ENCODE data around the gene OTUB2. TPM values are rescaled to one million over a fixed set of nuclear protein-coding genes. Genes with fewer than 3 reads are reported as not detected.

OTUB2 gene
- total RNA-seq, 1 donor from 2014 or later: 3.0 TPM

DNA sequence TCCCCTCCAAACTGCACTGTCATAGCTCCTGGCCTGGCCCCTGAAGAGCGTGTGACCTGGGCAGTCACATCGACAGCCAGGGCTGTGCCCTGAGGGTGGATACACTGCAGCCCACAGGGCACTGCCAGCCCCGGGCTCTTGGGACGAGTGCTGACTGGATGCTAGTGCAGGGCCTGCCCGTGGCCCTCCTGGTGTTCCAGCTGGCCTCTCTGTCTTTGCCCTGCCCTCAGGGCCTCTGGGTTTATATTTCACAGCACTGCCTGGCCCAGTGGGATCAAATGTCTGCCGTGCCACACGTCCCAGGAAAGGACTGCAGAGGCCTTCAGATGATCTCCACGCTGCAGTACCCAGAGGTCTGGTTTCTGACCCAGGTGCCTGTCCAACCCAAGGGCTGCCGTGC is 39.2 kb upstream of the OTUB2 start:
- TF ChIP-seq, protein P1, sequence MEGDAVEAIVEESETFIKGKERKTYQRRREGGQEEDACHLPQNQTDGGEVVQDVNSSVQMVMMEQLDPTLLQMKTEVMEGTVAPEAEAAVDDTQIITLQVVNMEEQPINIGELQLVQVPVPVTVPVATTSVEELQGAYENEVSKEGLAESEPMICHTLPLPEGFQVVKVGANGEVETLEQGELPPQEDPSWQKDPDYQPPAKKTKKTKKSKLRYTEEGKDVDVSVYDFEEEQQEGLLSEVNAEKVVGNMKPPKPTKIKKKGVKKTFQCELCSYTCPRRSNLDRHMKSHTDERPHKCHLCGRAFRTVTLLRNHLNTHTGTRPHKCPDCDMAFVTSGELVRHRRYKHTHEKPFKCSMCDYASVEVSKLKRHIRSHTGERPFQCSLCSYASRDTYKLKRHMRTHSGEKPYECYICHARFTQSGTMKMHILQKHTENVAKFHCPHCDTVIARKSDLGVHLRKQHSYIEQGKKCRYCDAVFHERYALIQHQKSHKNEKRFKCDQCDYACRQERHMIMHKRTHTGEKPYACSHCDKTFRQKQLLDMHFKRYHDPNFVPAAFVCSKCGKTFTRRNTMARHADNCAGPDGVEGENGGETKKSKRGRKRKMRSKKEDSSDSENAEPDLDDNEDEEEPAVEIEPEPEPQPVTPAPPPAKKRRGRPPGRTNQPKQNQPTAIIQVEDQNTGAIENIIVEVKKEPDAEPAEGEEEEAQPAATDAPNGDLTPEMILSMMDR (conservative IDR thresholded peaks at IDR 0.05): no peak
- H3K4me1 Mint-ChIP-seq (ENCODE audit: unreplicated experiment): no peaks in the 10 kb centered on the region
- no peaks in the 10 kb centered on the region for H3K36me3 Mint-ChIP-seq
- no peaks in the 10 kb centered on the region for H3K9me3 Mint-ChIP-seq
- H3K27ac Mint-ChIP-seq: no peak overlapping the region
- no peak overlapping the region for H3K4me3 Mint-ChIP-seq
- DNase-seq (ENCODE audit: extremely low spot score, unreplicated experiment): no peak
- H3K27me3 Mint-ChIP-seq: peaks cover 9% of the 10 kb centered on the region

DNA sequence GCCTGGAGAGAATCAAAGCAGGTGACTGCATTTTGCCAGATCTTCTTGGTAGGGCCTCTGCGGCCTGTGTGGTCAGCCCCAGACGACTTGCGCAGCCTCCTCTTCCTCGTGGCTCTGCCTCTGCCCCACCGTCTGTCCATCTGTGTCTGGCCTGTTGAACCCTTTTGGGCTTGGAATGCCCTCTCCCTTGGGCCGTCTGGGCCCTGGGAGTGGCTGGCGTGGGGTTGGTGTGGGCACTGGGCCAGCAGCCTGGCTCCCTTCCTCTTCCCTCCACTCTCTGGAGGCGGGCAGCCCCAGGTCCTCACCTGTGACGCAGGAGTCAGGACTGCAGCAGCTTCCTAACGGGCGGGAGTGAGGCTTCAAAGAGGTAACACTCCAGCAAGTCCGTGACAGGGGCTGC is 38.8 kb upstream of the OTUB2 start:
- Mint-ChIP-seq H3K4me3 (no peak overlapping the region), H3K27me3 (peaks cover 10% of the 10 kb centered on the region), H3K27ac (no peak overlapping the region), H3K9me3 (no peaks in the 10 kb centered on the region), H3K4me1 (ENCODE audit: unreplicated experiment) (no peaks in the 10 kb centered on the region), H3K36me3 (no peaks in the 10 kb centered on the region)
- TF ChIP-seq, protein P1 (conservative IDR thresholded peaks at IDR 0.05): no peak
- no peak for DNase-seq (ENCODE audit: extremely low spot score, unreplicated experiment)

DNA sequence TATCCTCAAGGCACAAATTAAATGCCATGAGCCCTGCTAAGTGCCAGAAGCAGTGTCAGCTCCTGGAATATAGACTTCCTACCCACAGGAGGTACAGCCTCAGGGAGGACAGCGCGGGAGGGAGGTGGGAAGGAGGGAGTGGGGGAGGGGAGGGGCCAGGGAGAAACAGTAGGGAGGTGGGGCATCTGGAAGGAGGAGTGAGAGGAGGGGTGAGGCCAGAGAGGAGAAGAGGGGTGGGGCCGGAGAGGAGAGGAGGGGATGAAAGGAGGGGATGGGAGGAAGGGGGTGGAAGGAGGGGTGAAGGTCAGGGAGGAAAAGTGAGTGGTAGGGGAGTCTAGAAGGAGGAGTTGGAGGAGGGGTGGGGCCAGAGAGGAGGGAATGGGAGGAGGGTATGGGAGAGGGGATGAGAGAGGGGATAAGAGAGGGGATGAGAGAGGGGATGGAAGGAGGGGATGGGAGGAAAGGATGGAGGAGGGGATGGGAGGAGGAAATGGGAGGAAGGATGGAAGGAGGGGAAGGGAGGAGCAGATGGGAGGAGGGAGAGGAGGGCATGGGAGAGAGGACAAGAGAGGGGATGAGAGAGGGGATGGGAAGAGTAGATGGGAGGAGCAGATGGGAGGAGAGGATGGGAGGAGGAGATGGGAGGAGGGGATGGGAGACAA is 38.2 kb upstream of the OTUB2 start:
- DNase-seq (ENCODE audit: extremely low spot score, unreplicated experiment): no peak
- Mint-ChIP-seq H3K27ac (no peak overlapping the region), H3K4me3 (no peak overlapping the region), H3K36me3 (no peaks in the 10 kb centered on the region), H3K27me3 (peaks cover 10% of the 10 kb centered on the region), H3K4me1 (ENCODE audit: unreplicated experiment) (no peaks in the 10 kb centered on the region), H3K9me3 (no peaks in the 10 kb centered on the region)
- TF ChIP-seq, protein P1 (conservative IDR thresholded peaks at IDR 0.05): no peak

DNA sequence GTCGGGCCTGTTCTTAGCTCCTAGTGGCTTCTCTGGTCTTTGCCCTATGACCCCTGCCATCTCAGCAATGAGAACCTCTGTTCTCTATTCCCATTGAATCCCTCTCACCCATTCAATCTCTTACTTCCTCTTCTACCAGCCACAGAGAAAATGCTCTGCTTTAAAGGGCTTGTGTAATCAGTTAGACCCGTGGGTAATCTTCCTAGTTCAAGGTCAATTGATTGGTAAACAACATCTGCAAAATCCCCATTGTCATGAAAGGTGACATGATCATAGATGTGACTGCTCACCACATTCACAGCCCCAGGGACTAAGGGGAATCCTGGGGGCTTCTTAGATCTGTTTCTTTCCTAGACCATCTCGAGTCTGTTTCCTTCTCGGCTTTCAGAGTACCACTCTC is 36.2 kb upstream of the OTUB2 start:
- H3K27ac Mint-ChIP-seq: no peak overlapping the region
- no peak overlapping the region for H3K4me3 Mint-ChIP-seq
- DNase-seq (ENCODE audit: extremely low spot score, unreplicated experiment): no peak
- H3K36me3 Mint-ChIP-seq: no peaks in the 10 kb centered on the region
- H3K9me3 Mint-ChIP-seq: no peaks in the 10 kb centered on the region
- TF ChIP-seq, protein P1 (conservative IDR thresholded peaks at IDR 0.05): no peak
- H3K27me3 Mint-ChIP-seq: peaks cover 10% of the 10 kb centered on the region
- H3K4me1 Mint-ChIP-seq (ENCODE audit: unreplicated experiment): no peaks in the 10 kb centered on the region

DNA sequence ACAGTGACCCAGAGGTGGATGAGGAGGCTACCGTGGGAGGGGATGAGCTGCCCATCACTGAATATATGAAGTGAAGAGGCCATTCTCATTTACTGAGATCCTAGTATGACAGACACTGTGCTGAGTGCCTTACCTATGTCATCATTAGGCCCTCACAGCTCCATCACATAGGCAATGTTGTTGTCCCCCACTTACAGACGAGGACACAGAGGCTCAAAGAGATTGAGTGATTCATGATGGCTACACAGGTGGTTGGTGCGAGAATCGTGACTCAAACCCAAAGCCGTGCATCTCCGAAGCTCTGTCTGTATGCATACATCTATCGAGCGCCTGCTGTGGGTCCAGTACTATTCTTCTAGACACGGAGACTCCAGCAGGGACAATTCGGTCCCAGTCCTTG is 34.9 kb upstream of the OTUB2 start:
- no peak overlapping the region for H3K27ac Mint-ChIP-seq
- TF ChIP-seq, protein P1 (conservative IDR thresholded peaks at IDR 0.05): no peak
- no peak overlapping the region for H3K4me3 Mint-ChIP-seq
- no peak for DNase-seq (ENCODE audit: extremely low spot score, unreplicated experiment)
- peaks cover 10% of the 10 kb centered on the region for H3K27me3 Mint-ChIP-seq
- H3K4me1 Mint-ChIP-seq (ENCODE audit: unreplicated experiment): no peaks in the 10 kb centered on the region
- H3K36me3 Mint-ChIP-seq: no peaks in the 10 kb centered on the region
- no peaks in the 10 kb centered on the region for H3K9me3 Mint-ChIP-seq

Data from type B pancreatic cell (in vitro differentiated cells).